Left lung (tissue), 10 donors: ENCODE results near the gene PLXNB2. TPM values are rescaled to one million over a fixed set of nuclear protein-coding genes. Genes with fewer than 3 reads are reported as not detected.

ENCODE experiments used
- ATAC-seq: fragments of 200-7000 bp; cut with Tn5 transposase; one replicate; pipeline ENCODE4 v1.9.1; 2020; ENCODE audit warnings: moderate library complexity
- DNase-seq, 4 donors: peaks; one replicate each; pipeline ENCODE4 v3.0.0-alpha.2; 2013 to 2020
- H3K27ac ChIP-seq, 2 donors: fragments of 200-600 bp; sonication (generic) in 1 of 2; one replicate each; pipeline versions ENCODE4 v1.5.0 to v1.8.0; 2020 to 2021
- H3K27me3 ChIP-seq, 2 donors: fragments of 200-600 bp; sonication (generic) in 1 of 2; one replicate each; pipeline versions ENCODE4 v1.5.0 to v1.8.0; 2020 to 2021
- H3K36me3 ChIP-seq, 2 donors: fragments of 200-600 bp; sonication (generic) in 1 of 2; one replicate each; pipeline versions ENCODE4 v1.5.0 to v1.8.0; 2020 to 2021
- H3K4me1 ChIP-seq, 2 donors: fragments of 200-600 bp; one replicate each; pipeline ENCODE4 v1.8.0; 2021
- H3K4me3 ChIP-seq, 2 donors: fragments of 200-600 bp; sonication (generic) in 1 of 2; one replicate each; pipeline versions ENCODE4 v1.5.0 to v1.8.0; 2020 to 2021; ENCODE audit warnings: mild to moderate bottlenecking in 1 of 2
- H3K9me3 ChIP-seq, 2 donors: fragments of 200-600 bp; sonication (generic) in 1 of 2; one replicate each; pipeline versions ENCODE4 v1.5.0 to v1.8.0; 2020 to 2021
- CTCF ChIP-seq, 2 donors: fragments of 200-600 bp; sonication (generic) in 1 of 2; IDR thresholded peaks; one replicate each; pipeline versions ENCODE4 v1.5.0 to v1.8.0; 2021; ENCODE audit warnings: antibody characterized with exemption in 2 of 2
- intact Hi-C, 2 donors: fragments of 100-400 bp; cut with DNase I; formaldehyde crosslinking; loops; one replicate each; pipeline versions ENCODE4 v1.11.2 to v1.14.2; 2022
- polyA plus RNA-seq, 6 donors: library from polyadenylated mRNA; unstranded; fragments of 120-200 nt; gene quantifications; one replicate each; pipeline ENCODE4 v1.2.1, GENCODE V29; 2013; ENCODE audit not compliant: insufficient read length in 6 of 6
- total RNA-seq, 2 donors: library from RNA; stranded (reverse); fragmentation: NEBNext Ultra II Directional; extraction: Animal tissue kit (Norgen Biotek cat#: 25700); gene quantifications; one replicate each; pipeline ENCODE4 v1.2.1, GENCODE V29; 2021
- donor health status: DM: no; HTN: yes; CAD: no.
- donor health status: DM: no; HTN: no; CAD: no.

Gene PLXNB2
- total and polyA plus RNA-seq, 8 donors: 116 to 391 (median 145) TPM

- peaks cover 8 to 23% of the 10 kb centered on the region in 2 donors for H3K4me1 ChIP-seq
- DNase-seq (no peak), ATAC-seq (no peak)
- peak overlapping the region in 1 of 2 donors; percentile 19 for H3K4me3 ChIP-seq
- intact Hi-C loops: no loop called here
- H3K27me3 ChIP-seq: no peaks in the 10 kb centered on the region
- peak overlapping the region in 1 of 2 donors; percentile 51 for H3K27ac ChIP-seq
- H3K9me3 ChIP-seq: no peaks in the 10 kb centered on the region
- no peaks in the 10 kb centered on the region for H3K36me3 ChIP-seq
- TF ChIP-seq CTCF (IDR thresholded peaks at IDR 0.05): no peak
Measured at GRCh38 chr22:50314081-50314454, 6.6 kb upstream of the PLXNB2 start.

GRCh38 chr22:50313600-50313999 is 6.2 kb upstream of the PLXNB2 start:
- H3K27me3 ChIP-seq: no peaks in the 10 kb centered on the region
- no peaks in the 10 kb centered on the region for H3K9me3 ChIP-seq
- H3K36me3 ChIP-seq: no peaks in the 10 kb centered on the region
- no peak overlapping the region for H3K4me3 ChIP-seq
- H3K27ac ChIP-seq: no peak overlapping the region
- ATAC-seq (no peak), DNase-seq (peak in 1 of 4 donors; percentile 33)
- intact Hi-C loops: no loop called here
- peaks cover 13 to 27% of the 10 kb centered on the region in 2 donors for H3K4me1 ChIP-seq
- TF ChIP-seq CTCF (IDR thresholded peaks at IDR 0.05): no peak

GRCh38 chr22:50313021-50313420 is 5.6 kb upstream of the PLXNB2 start:
- TF ChIP-seq CTCF (IDR thresholded peaks at IDR 0.05): no peak
- Histone ChIP-seq H3K4me1 (peaks cover 18 to 32% of the 10 kb centered on the region in 2 donors), H3K36me3 (no peaks in the 10 kb centered on the region), H3K9me3 (no peaks in the 10 kb centered on the region), H3K27ac (no peak overlapping the region), H3K27me3 (peaks cover 0 to 4% of the 10 kb centered on the region in 2 donors), H3K4me3 (no peak overlapping the region)
- no peak for ATAC-seq
- intact Hi-C loops: no loop called here
- peak in 1 of 4 donors; percentile 30 for DNase-seq

GRCh38 chr22:50312371-50312770 is 4.9 kb upstream of the PLXNB2 start:
- intact Hi-C loops: no loop called here
- ATAC-seq (no peak), DNase-seq (no peak)
- Histone ChIP-seq H3K4me3 (no peak overlapping the region), H3K4me1 (peaks cover 21 to 35% of the 10 kb centered on the region in 2 donors), H3K36me3 (no peaks in the 10 kb centered on the region), H3K27ac (no peak overlapping the region), H3K9me3 (no peaks in the 10 kb centered on the region), H3K27me3 (peaks cover 0 to 7% of the 10 kb centered on the region in 2 donors)
- no peak for TF ChIP-seq CTCF (IDR thresholded peaks at IDR 0.05)

- H3K9me3 ChIP-seq: no peaks in the 10 kb centered on the region
- H3K27me3 ChIP-seq: peaks cover 0 to 13% of the 10 kb centered on the region in 2 donors
- no peak overlapping the region for H3K27ac ChIP-seq
- H3K4me1 ChIP-seq: peaks cover 21 to 35% of the 10 kb centered on the region in 2 donors
- intact Hi-C loops: no loop called here
- DNase-seq: no peak
- TF ChIP-seq CTCF (IDR thresholded peaks at IDR 0.05): no peak
- no peak for ATAC-seq
- H3K36me3 ChIP-seq: no peaks in the 10 kb centered on the region
- no peak overlapping the region for H3K4me3 ChIP-seq
Measured at GRCh38 chr22:50311606-50312351, 4.3 kb upstream of the PLXNB2 start.
